Measurements from ENCODE around the gene EMP2.
A peak's percentile ranks its signal among the peaks of the same experiment; 100 is the strongest.
"Not testable (repeated sequence)": the region's sequence is repeated elsewhere in the genome, so short reads cannot be mapped to it uniquely, and the experiment has no call there.

EMP2 gene

GRCh38 chr16:10514369-10515055, 65.9 kb downstream of the EMP2 start:
- TF ChIP-seq CTCF (conservative IDR thresholded peaks at IDR 0.05; ENCODE audit: low read depth, low read length): peak; percentile 73
- no peak overlapping the region for H3K4me3 ChIP-seq (ENCODE audit: low read depth, low read length)
- peak; percentile 86 for DNase-seq (ENCODE audit: low read depth)

- no peak for TF ChIP-seq CTCF (conservative IDR thresholded peaks at IDR 0.05; ENCODE audit: low read depth, low read length)
- no peak overlapping the region for H3K4me3 ChIP-seq (ENCODE audit: low read depth, low read length)
- DNase-seq (ENCODE audit: low read depth): no peak
Measured at GRCh38 chr16:10511829-10512228, 68.6 kb downstream of the EMP2 start.

- no peak for TF ChIP-seq CTCF (conservative IDR thresholded peaks at IDR 0.05; ENCODE audit: low read depth, low read length)
- no peak for DNase-seq (ENCODE audit: low read depth)
- no peak overlapping the region for H3K4me3 ChIP-seq (ENCODE audit: low read depth, low read length)
Measured at GRCh38 chr16:10510279-10510678, 70.1 kb downstream of the EMP2 start.

- no peak overlapping the region for H3K4me3 ChIP-seq (ENCODE audit: low read depth, low read length)
- DNase-seq (ENCODE audit: low read depth): peak; percentile 92
- TF ChIP-seq CTCF (conservative IDR thresholded peaks at IDR 0.05; ENCODE audit: low read depth, low read length): peak; percentile 87
Measured at GRCh38 chr16:10509534-10510025, 70.8 kb downstream of the EMP2 start.

- not testable (repeated sequence) for DNase-seq (ENCODE audit: low read depth); H3K4me3 ChIP-seq (ENCODE audit: low read depth, low read length)
Measured at GRCh38 chr16:10505286-10505685, 75.1 kb downstream of the EMP2 start.

- no peak for DNase-seq (ENCODE audit: low read depth)
- no peak overlapping the region for H3K4me3 ChIP-seq (ENCODE audit: low read depth, low read length)
- TF ChIP-seq CTCF (conservative IDR thresholded peaks at IDR 0.05; ENCODE audit: low read depth, low read length): no peak
Measured at GRCh38 chr16:10504404-10504885, 76.0 kb downstream of the EMP2 start.

- H3K4me3 ChIP-seq (ENCODE audit: low read depth, low read length): no peak overlapping the region
- no peak for DNase-seq (ENCODE audit: low read depth)
- no peak for TF ChIP-seq CTCF (conservative IDR thresholded peaks at IDR 0.05; ENCODE audit: low read depth, low read length)
Measured at GRCh38 chr16:10502776-10503175, 77.6 kb downstream of the EMP2 start.

Measured in choroid plexus epithelial cell (primary cell).